ENCODE results near the gene DNTT.

DNTT gene

GRCh38 chr10:96275685-96276418, 28.4 kb upstream of the DNTT start:
- FAIRE-seq: peak; percentile 69

GRCh38 chr10:96276426-96276825, 27.8 kb upstream of the DNTT start:
- FAIRE-seq (no peak), DNase-seq (ENCODE audit: extremely low spot score, insufficient read length, low read depth) (no peak)

More at GRCh38 chr10:96275685-96276418, 28.4 kb upstream of the DNTT start:
- no peak for DNase-seq (ENCODE audit: extremely low spot score, insufficient read length, low read depth)

DNA sequence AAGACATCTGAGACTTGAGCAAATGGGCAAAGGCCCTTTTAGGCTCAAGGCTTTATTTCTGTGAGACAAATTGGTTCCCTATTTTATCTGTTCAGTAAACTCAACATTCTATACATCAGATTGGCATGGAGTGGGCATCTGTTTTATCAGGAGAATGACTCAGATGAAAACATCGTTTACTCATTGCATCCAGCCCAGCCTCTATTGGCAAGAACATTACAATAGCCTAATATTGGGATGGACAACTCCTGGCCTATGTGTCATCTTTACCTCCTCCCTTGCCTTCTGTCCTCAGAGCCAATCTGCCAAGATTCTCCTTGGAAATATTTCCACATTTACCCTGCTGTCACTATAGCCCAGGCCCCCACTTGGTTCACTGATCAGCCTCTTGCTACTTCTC, 27.4 kb upstream of the DNTT start:
- no peak for DNase-seq (ENCODE audit: extremely low spot score, insufficient read length, low read depth)
- FAIRE-seq: no peak

GRCh38 chr10:96279191-96279641, 25.0 kb upstream of the DNTT start:
- FAIRE-seq (peak; percentile 24), DNase-seq (ENCODE audit: extremely low spot score, insufficient read length, low read depth) (no peak)

- FAIRE-seq: no peak
- no peak for DNase-seq (ENCODE audit: extremely low spot score, insufficient read length, low read depth)
These were observed 23.4 kb upstream of the DNTT start for GRCh38 chr10:96280859-96281258.

DNA sequence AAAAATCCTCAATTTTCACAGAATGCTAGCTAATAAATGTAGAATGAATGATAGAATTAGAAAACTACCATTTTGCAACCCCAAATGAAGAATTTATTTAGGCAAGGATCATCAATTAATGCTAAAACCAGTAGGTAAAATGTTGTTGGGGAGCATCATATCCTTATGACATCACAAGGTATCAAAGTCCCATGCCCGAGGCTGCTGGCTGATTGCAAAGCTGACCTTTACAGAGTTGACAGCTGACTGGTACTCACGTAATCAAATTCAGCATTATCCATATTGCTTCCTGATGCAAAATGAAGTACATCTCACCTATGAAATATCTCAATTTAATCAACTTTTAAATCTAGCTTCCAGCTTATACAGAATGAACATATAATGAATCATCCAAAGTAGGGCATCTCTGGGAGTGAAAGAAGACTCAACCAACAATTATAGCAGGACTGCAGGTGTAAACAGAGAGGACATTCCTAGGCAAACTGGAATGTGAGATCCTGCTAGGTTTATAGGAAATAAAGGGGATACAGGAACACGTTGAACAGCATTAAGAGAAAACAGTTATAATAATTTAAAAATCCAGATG, 22.7 kb upstream of the DNTT start:
- no peak for DNase-seq (ENCODE audit: extremely low spot score, insufficient read length, low read depth)
- FAIRE-seq: no peak

- no peak for FAIRE-seq
- no peak for DNase-seq (ENCODE audit: extremely low spot score, insufficient read length, low read depth)
These were observed 20.9 kb upstream of the DNTT start for GRCh38 chr10:96283351-96283750.

- FAIRE-seq (no peak), DNase-seq (ENCODE audit: extremely low spot score, insufficient read length, low read depth) (no peak)
These were observed 20.5 kb upstream of the DNTT start for GRCh38 chr10:96283756-96284155.

- no peak for FAIRE-seq
- DNase-seq (ENCODE audit: extremely low spot score, insufficient read length, low read depth): no peak
These were observed 18.9 kb upstream of the DNTT start for GRCh38 chr10:96285331-96285752.

- FAIRE-seq (no peak), DNase-seq (ENCODE audit: extremely low spot score, insufficient read length, low read depth) (no peak)
These were observed 16.7 kb upstream of the DNTT start for GRCh38 chr10:96287392-96288105.

- peak; percentile 99 for FAIRE-seq
- no peak for DNase-seq (ENCODE audit: extremely low spot score, insufficient read length, low read depth)
These were observed 16.0 kb upstream of the DNTT start for GRCh38 chr10:96288151-96288621.

DNA sequence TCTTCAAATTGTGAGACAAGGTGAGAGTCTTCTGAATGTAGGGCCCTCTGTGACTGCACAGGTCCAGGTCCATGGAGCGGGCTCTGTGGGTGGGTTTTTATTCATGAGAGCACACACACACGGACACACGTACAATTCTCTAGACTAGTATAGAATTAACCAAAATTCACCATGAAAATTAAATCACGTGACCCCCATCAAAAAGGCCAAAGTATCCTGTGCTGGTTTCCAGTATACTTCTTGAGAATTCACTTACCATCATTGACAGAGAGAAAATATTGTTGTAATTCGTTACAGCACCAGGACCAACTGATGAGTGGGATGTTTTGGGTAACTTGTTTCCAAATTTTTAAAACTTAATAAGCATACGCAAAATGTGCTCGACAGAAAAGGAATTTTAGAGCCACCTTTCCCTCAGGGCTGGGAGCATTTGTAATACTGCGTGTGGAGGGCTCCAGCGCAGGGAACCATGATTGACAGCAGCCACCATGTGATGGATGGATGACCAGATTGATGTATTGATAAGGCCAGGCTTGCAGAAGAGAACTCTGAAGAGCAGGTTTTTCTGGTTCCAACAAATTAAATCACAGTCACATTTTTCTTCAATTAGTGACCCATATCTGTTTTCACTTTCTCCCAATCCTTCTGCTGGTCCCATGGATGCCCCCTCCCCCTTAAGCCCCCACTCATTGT, 14.9 kb upstream of the DNTT start:
- peak; percentile 38 for FAIRE-seq

DNA sequence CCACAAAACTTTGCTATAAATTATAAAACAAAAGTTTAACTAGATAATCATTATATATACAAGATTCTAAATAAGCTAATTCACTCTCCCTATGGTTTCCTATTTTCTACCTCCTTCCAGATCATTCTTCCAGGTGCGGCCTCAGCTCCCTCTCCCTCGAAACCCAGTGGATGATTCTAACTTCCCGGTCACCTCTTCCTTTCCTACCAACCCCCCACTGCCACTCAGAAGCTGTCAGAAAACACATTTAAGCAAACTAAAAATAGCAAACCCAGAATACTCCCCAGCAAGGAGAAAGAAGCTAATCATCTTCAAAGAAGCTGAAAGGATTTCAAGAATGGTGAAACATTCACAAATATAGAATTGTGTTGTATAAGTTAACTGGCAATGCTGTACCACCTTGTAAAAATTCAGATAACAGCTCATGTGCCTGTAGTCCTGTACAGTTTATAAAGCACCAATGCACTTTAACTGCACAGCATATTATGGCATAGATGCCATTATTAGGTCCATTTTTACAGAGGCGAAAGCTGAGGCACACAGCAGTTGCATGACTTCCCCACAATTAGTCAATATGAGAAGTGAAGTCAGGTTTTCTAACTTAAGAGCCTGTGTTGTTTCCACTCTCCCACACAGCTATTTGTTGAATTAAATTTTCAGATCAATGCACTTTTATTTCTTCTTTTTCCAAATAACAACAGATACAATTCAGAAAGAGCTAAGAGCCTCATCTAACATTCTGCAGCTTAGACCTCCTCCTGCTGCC, 13.7 kb upstream of the DNTT start:
- peak; percentile 79 for FAIRE-seq
- no peak for DNase-seq (ENCODE audit: extremely low spot score, insufficient read length, low read depth)

More for the DNA sequence above, 14.9 kb upstream of the DNTT start:
- no peak for DNase-seq (ENCODE audit: extremely low spot score, insufficient read length, low read depth)

DNA sequence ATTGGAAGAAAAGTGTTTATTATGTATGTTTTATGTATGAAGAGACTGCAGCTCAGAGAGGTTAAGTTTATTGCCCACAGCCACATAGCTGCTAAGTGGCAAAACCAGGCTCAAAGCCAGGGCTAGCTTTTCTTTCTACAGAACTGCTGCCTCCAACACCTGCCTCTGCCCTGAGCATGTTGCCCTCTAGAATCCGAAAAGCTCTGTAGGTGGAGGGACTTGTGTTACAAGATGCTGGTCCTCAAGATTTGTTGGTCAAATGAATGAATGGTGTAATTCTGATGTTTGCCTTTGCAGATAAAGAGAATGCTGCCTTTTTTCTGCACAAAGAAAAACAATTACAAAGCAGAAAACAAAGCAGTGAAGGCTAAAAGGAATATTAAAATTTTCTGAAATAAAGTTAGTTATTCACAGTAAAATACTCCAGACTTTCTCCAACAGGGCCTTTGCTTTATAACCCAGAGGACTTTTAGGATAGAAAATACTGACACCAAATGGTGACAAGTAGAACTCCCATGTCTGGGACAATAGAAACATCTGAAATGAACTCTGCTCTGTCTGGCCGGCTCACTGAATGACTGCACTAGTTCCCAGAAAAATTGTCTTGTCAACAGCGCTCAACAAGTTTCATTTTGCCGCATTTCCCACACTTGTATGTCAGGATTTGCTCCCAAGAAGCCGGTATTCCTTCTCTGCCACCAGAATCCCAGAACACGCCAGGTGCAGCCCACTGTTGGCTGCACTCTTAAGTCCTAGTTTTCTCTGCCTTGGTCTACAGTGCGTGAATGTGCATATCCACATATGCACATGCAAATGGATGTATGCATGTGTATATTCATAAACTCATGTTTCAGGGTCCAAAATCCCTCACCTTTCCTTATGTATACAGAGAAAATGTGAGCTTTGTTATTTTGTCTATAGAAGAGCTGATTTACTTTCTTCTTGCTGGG, 11.0 kb upstream of the DNTT start:
- FAIRE-seq: peak; percentile 94
- no peak for DNase-seq (ENCODE audit: extremely low spot score, insufficient read length, low read depth)

- FAIRE-seq: no peak
- DNase-seq (ENCODE audit: extremely low spot score, insufficient read length, low read depth): no peak
These were observed 8.8 kb upstream of the DNTT start for GRCh38 chr10:96295475-96295874.

DNA sequence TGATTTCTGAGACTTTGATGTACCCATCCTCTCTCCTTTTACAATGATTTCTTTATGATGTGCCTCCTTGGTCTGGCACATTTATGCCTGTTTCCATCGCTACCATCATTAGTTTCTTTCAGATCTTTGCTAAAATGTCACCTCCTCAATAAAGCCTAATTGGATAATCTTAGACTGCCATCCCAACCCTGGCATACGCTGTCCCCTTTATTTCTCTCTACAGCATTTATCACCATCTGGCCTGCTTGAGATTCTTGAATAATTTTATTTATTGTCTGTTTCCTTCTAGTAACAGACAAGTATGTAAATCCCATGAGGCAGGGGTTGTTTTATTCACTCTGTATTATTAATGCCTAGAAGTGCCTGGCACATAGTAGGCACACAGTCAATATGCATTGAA, 6.7 kb upstream of the DNTT start:
- DNase-seq (ENCODE audit: extremely low spot score, insufficient read length, low read depth) (no peak), FAIRE-seq (no peak)

- DNase-seq (ENCODE audit: extremely low spot score, insufficient read length, low read depth): no peak
- FAIRE-seq: no peak
These were observed 5.9 kb upstream of the DNTT start for GRCh38 chr10:96298362-96298761.

DNA sequence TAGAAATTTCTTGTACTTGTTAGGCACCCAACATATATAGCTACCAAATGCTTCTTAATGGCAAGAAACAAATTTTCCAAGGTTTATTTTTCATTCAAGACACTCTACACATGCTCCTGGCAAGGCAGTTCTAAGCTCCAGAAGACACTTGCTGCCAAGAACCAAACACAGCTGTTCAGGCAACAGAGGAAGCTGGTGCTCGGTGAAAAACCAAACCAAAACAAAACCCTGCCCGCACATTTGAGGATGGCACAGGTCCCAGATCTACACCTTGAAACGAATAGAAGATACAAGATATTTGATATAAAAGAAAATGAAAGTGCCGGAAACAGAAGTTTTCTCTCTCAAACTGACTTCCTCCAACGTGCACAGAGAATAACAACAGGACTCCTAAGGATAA, 4.9 kb upstream of the DNTT start:
- no peak for DNase-seq (ENCODE audit: extremely low spot score, insufficient read length, low read depth)
- peak; percentile 24 for FAIRE-seq

GRCh38 chr10:96301616-96302015, 2.6 kb upstream of the DNTT start:
- DNase-seq (ENCODE audit: extremely low spot score, insufficient read length, low read depth) (no peak), FAIRE-seq (no peak)
